IMR-90 (cell line): ENCODE results near the gene NEURL1B.

ENCODE experiments used
- BHLHE40 ChIP-seq: fragments of 150-350 bp; IDR thresholded peaks from 2 replicates; pipeline ENCODE4 v1.6.1; 2016; ENCODE audit warnings: mild to moderate bottlenecking, low read depth, low read length
- CEBPB ChIP-seq: IDR thresholded peaks from 2 replicates; pipeline ENCODE4 v1.6.1; 2012; ENCODE audit warnings: low read depth, low read length, improper control_type of control experiment
- CHD1 ChIP-seq: IDR thresholded peaks from 2 replicates; pipeline ENCODE4 v1.6.1; 2012; ENCODE audit warnings: low read depth, low read length, improper control_type of control experiment
- CTCF ChIP-seq: conservative IDR thresholded peaks from 2 replicates; pipeline ENCODE4 v1.5.1; 2012; ENCODE audit warnings: mild to moderate bottlenecking, low read depth, low read length, improper control_type of control experiment
- MAFK ChIP-seq: IDR thresholded peaks from 2 replicates; pipeline ENCODE4 v1.6.1; 2012; ENCODE audit warnings: low read depth, low read length, improper control_type of control experiment
- MAZ ChIP-seq: IDR thresholded peaks from 2 replicates; pipeline ENCODE4 v1.6.1; 2012; ENCODE audit warnings: low read depth, mild to moderate bottlenecking, low read length, improper control_type of control experiment, moderate library complexity, borderline replicate concordance
- MXI1 ChIP-seq: IDR thresholded peaks from 2 replicates; pipeline ENCODE4 v1.6.1; 2012; ENCODE audit warnings: low read depth, mild to moderate bottlenecking, low read length, moderate library complexity, borderline replicate concordance
- NFE2L2 ChIP-seq: fragments of 150-350 bp; IDR thresholded peaks from 2 replicates; pipeline ENCODE4 v1.6.1; 2016; ENCODE audit warnings: low read depth, mild to moderate bottlenecking, low read length
- POLR2A ChIP-seq: IDR thresholded peaks from 2 replicates; pipeline ENCODE4 v1.6.1; 2012; ENCODE audit warnings: mild to moderate bottlenecking, low read depth, low read length
- RAD21 ChIP-seq: IDR thresholded peaks from 2 replicates; pipeline ENCODE4 v1.6.1; 2012; ENCODE audit warnings: low read length, improper control_type of control experiment
- RCOR1 ChIP-seq: IDR thresholded peaks from 2 replicates; pipeline ENCODE4 v1.6.1; 2012; ENCODE audit warnings: mild to moderate bottlenecking, low read length, improper control_type of control experiment; ENCODE audit not compliant: insufficient replicate concordance
- RFX5 ChIP-seq: IDR thresholded peaks from 2 replicates; pipeline ENCODE4 v1.8.0; 2012; ENCODE audit warnings: low read depth, mild to moderate bottlenecking, low read length, moderate library complexity
- SMC3 ChIP-seq: fragments of 150-350 bp; IDR thresholded peaks from 2 replicates; pipeline ENCODE4 v1.6.1; 2016; ENCODE audit warnings: low read depth, mild to moderate bottlenecking, antibody characterized with exemption, low read length, moderate library complexity
- USF2 ChIP-seq: fragments of 150-350 bp; IDR thresholded peaks from 2 replicates; pipeline ENCODE4 v1.6.1; 2017; ENCODE audit warnings: mild to moderate bottlenecking, antibody characterized with exemption, low read length, low read depth

- no peak for TF ChIP-seq RAD21
- no peak for TF ChIP-seq CTCF
- TF ChIP-seq POLR2A, result no peak
- no peak for TF ChIP-seq CHD1
- no peak for TF ChIP-seq MAFK
- no peak for TF ChIP-seq USF2
- no peak for TF ChIP-seq RFX5
- no peak for TF ChIP-seq CEBPB
- TF ChIP-seq MXI1, result no peak
- TF ChIP-seq BHLHE40, result no peak
- TF ChIP-seq SMC3, result no peak
- no peak for TF ChIP-seq NFE2L2
- no peak for TF ChIP-seq RCOR1
- no peak for TF ChIP-seq MAZ
These were observed 7.7 kb downstream of the NEURL1B start for GRCh38 chr5:172648755-172649154.
